Medulla oblongata (tissue), 1 donor: ENCODE data around the gene CPNE6.

Source experiments
- DNase-seq: peaks from one replicate; pipeline ENCODE4 v3.0.0-alpha.2; 2015; ENCODE audit errors: extremely low spot score

Gene CPNE6

GRCh38 chr14:24085215-24085614 lies 13.9 kb downstream of the CPNE6 start:
- no peak for DNase-seq

- no peak for DNase-seq
Observed at GRCh38 chr14:24086193-24086955, 15.0 kb downstream of the CPNE6 start.

DNA sequence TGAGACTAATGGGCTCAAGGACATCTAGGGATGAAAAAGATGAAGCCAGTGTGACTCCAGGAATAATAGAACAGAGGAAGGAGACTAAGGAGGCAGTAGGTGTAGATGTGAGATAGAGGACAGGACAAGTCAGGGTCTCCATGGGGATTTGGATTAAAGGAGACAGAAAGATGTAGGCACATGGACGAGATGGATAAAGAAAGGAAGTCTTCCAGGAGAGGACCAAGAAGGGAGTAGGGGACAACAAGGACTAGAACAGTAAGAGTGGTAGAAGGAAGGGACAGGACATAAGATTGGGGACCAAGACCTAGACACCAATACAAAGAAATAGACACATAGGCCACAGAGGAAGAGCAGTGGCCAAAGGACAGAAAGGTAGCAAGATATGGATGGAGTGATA lies 15.6 kb downstream of the CPNE6 start:
- DNase-seq: no peak

DNA sequence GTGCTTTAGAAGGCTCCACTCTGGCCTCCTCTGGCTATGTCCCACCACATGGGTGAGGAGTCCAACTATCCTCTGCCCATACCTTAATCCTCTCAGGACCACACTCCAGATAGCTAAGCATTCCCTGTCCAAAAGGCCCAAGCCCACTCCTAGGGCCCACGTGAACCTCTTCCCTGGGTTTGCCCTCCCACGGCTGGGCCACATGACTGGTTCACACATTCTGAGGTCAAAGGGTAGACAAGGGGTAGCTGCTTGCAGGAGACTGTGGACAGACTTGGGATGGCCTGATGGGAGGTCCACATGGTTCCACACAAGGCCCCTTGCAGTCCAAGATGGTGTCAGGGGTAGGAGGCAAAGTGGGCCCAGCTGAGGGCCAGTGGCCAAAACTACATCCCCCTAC lies 16.7 kb downstream of the CPNE6 start:
- no peak for DNase-seq

DNA sequence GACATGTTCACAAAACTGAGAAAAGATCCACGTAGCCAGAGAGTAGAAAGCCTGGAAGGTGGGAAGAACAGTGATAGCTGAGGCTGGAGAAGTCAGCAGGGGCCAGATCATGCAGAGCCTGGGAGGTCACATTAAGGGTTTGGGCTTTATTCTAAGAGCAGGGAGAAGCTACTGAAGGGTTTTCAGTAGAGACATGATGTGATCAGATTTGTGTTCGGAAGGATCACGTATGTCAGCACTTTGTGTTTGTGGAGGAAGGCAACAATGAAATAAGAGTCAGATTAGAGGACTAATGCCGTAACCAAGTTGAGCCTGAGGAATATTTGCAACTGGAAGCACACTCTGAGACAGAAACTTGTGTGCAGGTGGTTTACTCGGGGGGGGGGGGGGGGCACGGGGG lies 18.5 kb downstream of the CPNE6 start:
- DNase-seq: no peak

DNA sequence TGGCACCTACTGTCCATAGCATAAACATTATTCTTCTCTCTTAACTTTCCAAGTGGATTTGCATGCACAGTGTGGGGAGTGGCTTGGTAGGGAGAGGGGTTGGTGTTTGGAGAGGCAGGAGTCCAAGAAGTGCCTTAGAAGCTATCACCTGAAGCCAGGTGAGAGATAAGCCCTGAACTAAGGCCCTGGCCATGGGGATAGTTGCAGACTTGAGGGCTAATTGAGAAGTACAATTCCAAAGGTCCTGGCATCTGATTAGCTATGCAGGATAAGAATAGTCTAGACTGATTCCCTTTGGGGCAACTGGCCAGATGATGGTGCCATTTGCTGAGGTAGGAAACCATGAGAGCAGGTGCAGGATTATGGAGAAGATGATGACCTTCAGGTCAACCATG lies 20.7 kb downstream of the CPNE6 start:
- DNase-seq: no peak

DNA sequence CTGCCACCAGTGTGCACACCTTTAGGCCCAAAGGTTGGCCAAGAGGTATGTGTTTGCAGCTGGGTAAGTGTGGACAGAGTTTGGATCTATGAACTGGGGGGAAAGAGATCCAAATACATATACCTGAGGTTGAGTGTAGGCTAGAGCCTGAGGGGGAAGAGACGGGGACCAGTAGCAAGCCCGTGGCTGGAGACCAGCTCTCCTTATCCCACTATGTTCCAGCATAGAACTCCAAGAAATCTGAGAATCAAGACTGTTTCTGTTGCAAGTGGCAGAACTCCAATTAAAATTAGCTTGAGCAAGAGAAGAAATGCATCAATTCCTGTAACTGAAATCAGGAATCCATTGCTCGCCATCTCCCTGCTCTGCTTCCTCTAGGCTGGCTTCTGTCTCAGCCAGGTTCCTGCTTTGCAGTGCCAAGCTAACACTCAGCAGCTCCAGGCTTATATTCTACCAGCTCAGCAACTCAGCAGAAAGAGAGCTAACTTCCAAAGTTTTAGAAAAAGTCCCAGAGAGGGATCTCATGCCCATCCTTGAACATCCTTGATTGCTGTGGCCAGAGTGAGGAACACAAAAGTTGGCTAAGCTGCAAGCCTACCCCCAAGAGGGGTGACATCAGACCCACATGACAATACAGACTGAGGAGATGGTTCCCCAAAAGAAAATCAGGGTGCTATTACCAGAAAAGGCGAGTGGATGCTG lies 21.3 kb downstream of the CPNE6 start:
- no peak for DNase-seq

GRCh38 chr14:24093207-24093900 lies 22.0 kb downstream of the CPNE6 start:
- DNase-seq: no peak

DNA sequence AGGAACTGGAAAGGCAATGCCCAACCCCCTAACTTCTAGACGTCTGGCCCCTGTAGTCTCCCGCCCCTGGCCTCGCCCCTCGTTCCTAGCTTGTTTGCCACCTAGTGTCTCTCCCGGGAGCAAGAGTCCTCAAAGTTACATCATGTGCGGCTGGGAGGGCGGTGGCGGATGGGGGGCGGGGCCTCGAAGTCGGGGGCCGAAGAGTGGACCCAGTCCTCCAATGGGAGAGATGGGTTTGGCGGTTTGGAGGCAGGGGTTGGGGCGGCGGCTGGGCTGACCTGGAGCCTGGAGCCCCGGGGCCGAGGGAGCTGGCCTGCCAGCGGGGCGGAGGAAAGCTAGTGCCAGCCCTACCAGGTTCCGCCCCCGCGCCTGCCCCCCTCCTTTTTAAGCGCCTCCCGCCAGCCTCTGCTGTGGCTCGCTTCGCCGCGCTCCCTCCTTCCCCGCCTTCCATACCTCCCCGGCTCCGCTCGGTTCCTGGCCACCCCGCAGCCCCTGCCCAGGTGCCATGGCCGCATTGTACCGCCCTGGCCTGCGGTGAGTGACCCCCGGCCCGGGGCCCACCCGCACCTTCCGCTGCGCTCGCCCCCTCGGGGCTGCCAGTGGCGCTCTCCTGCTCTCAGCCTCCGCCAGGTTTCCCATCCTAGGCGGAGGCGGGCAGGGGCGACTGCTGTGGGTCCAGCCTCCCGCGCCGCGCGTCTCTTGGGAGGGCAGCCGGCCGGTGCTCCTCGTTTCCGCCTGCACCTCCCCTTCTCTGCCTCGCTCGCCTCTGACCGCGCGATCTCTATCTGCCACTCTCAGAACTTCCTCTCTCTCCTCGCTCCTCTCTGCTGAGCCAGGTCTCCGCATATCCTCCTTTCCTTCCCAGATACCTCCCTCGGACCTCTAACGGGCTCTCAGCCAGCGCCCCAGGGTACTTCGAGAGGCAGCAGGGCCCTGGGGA lies 22.8 kb downstream of the CPNE6 start, which contains the start of gene PCK2:
TSS of gene PCK2 (plus strand) at position 411 of the 940 bp plus-strand sequence. CDS start at position 506, 95 bp downstream.
- peak; percentile 77 for DNase-seq

GRCh38 chr14:24094841-24095270 lies 23.5 kb downstream of the CPNE6 start:
- no peak for DNase-seq

DNA sequence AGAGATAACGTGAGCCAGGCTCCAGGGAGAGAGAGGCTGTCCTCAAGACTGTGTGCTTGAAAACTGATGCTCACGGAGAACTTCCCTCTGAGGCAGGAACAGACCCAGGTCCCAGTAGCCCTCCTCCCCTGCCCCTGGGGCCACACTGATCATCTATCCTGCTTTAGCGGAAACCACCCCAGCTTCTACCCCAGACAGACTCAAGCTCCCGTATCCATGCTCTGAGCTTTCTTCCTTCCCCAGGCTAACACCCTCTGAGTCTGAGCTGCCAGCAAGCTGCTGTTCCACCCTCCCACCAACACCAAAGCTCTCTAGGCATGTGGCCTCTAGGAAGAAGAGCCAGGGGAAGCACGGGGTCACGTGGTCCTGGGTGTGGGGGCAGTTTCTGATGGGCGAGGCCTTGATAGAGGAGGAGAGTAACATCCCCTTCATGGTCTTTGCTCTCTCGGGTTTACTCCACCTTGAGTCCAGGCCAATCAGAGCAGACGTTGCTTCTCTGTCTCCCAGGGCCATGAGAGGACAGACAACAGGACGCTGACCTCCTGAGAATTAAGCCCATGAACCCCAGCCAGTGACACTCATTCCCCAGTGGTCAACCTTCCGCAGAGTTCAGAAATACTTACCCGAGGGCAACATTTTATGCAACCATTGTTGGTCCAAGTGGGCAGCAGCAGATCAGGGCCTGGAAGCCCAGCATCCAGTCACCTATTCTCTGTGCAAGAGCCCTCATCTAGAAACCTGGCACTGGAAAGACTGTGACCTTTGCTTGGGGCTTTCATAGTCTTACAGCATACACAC lies 24.1 kb downstream of the CPNE6 start:
- DNase-seq: peak; percentile 54

DNA sequence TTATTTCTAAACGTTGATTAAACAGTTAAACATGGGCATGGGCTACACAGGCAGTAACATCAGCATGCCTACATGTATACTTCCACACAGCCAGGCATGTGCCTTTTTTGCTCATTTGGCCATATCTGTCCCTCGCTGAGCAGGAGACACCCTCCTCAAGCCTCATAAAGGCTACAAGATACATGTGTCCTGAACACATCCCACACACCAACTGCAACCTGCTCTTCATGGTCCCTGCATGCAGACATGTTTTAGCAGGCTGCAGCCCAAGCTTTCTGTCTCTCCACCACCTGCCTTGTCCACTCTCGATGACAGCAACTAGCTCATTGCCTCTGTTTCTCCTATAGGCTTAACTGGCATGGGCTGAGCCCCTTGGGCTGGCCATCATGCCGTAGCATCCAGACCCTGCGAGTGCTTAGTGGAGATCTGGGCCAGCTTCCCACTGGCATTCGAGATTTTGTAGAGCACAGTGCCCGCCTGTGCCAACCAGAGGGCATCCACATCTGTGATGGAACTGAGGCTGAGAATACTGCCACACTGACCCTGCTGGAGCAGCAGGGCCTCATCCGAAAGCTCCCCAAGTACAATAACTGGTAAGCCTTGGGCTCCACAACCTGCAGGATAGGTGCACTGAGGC lies 25.3 kb downstream of the CPNE6 start:
- DNase-seq: no peak

- no peak for DNase-seq
Observed at GRCh38 chr14:24098229-24098926, 27.0 kb downstream of the CPNE6 start.

GRCh38 chr14:24098927-24099813 lies 27.8 kb downstream of the CPNE6 start:
- peak; percentile 41 for DNase-seq

DNA sequence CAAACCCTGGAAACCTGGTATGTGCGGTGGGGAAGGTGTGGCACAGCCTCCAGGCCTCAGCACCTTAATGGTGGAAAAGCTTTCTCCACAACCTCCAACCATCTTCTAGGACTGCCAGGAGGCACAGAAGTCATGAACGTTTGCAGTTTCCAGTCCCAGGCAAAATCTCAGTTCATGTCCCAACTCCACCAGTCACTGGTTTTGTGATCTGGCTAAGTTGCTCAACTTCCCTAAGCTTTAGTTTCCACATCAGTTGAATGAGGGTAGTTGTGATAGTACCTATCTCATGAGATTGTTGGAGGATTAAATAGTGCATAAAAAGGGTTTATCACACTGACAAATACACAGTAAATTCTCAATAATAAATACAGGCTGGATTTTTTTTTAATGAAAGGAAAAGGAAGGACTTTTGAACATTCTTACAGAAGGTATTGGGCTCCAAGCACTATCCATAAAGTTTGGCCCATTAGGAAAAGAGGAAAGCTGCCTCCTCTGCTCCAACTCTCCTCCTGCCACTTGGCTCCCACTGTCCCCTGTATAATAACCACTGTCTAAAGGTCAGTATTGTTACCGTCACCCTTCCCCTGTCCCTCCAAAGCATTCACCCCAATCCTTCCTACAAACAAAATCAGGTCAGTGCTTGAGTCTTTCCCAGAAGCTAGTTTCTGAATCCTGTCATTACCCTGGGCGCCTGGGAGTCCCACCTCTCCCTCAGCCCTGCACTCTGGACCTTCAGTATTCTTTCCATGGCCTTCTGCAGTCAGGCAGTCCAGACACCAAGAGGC lies 29.0 kb downstream of the CPNE6 start:
- no peak for DNase-seq

GRCh38 chr14:24100982-24101494 lies 29.7 kb downstream of the CPNE6 start:
- DNase-seq: no peak

- DNase-seq: no peak
Observed at GRCh38 chr14:24102357-24103048, 31.1 kb downstream of the CPNE6 start.
